Measurements from ENCODE around the gene CYP39A1. TPM values are rescaled to one million over a fixed set of nuclear protein-coding genes. Genes with fewer than 3 reads are reported as not detected.

Gene CYP39A1
- polyA plus RNA-seq, 2 of the 4 experiments (the other 2 are of a cell fraction) = 0.26 to 0.78 TPM

DNA sequence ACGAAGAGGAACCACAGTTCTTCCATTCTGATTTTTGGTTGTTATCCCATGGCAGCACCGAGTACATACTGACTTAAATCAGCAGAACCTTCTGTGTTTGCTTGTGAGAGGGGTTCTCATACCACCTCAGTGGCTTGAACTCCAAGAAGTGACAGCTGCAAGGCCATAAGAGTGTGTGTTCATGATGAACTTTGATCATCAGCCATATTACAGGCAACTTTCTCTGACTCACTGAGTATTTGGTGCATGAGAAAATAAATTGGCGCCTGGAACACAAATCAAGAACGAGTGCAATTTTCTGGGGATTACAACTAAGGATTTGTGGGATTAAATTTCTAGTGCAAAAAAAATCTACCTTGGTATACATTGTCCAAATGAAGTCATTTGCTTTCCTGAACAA, 68.9 kb downstream of the CYP39A1 start:
- H3K9me3 ChIP-seq = no peaks in the 10 kb centered on the region
- POLR2A ChIA-PET = no interaction called here
- FAIRE-seq (no peak), DNase-seq (ENCODE audit: low read depth in 1 of 2, low spot score in 1 of 2) (no peak), ATAC-seq (no peak)
- TF ChIP-seq, protein P1, sequence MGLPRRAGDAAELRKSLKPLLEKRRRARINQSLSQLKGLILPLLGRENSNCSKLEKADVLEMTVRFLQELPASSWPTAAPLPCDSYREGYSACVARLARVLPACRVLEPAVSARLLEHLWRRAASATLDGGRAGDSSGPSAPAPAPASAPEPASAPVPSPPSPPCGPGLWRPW (IDR thresholded peaks at IDR 0.05) = no peak
- TF ChIP-seq RARB (CRISPR knock-in tag; IDR thresholded peaks at IDR 0.05) = no peak
- no peak for TF ChIP-seq ZC3H11A (IDR thresholded peaks at IDR 0.05)
- TF ChIP-seq MAFK (IDR thresholded peaks at IDR 0.05; ENCODE audit: partially characterized antibody) = no peak
- TF ChIP-seq CBX2 (IDR thresholded peaks at IDR 0.05; ENCODE audit: borderline replicate concordance, low read depth) = no peak
- no peak for TF ChIP-seq JUN (IDR thresholded peaks at IDR 0.05)
- TF ChIP-seq HOXB5 (CRISPR knock-in tag; IDR thresholded peaks at IDR 0.05) = no peak
- TF ChIP-seq CBX8 (IDR thresholded peaks at IDR 0.05) = no peak
- TF ChIP-seq, protein P2, sequence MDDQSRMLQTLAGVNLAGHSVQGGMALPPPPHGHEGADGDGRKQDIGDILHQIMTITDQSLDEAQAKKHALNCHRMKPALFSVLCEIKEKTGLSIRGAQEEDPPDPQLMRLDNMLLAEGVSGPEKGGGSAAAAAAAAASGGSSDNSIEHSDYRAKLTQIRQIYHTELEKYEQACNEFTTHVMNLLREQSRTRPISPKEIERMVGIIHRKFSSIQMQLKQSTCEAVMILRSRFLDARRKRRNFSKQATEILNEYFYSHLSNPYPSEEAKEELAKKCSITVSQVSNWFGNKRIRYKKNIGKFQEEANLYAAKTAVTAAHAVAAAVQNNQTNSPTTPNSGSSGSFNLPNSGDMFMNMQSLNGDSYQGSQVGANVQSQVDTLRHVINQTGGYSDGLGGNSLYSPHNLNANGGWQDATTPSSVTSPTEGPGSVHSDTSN (IDR thresholded peaks at IDR 0.05) = no peak
- TF ChIP-seq, protein P3, sequence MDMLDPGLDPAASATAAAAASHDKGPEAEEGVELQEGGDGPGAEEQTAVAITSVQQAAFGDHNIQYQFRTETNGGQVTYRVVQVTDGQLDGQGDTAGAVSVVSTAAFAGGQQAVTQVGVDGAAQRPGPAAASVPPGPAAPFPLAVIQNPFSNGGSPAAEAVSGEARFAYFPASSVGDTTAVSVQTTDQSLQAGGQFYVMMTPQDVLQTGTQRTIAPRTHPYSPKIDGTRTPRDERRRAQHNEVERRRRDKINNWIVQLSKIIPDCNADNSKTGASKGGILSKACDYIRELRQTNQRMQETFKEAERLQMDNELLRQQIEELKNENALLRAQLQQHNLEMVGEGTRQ (IDR thresholded peaks at IDR 0.05) = no peak
- no peak for TF ChIP-seq NR3C1 (IDR thresholded peaks at IDR 0.05)
- no peak for TF ChIP-seq GATA3 (IDR thresholded peaks at IDR 0.05; ENCODE audit: borderline replicate concordance)
- no peak for TF ChIP-seq ZSCAN20 (CRISPR knock-in tag; IDR thresholded peaks at IDR 0.05)
- 43% methylated on average over 4 of the region's 4 CpGs for WGBS (ENCODE audit: missing lambda C conversion rate)
- CTCF ChIA-PET = no interaction called here
- H3K4me2 ChIP-seq = no peak overlapping the region
- H3K27ac ChIP-seq = no peak overlapping the region
- no peak overlapping the region for H3K4me3 ChIP-seq
- H3K4me1 ChIP-seq = no peaks in the 10 kb centered on the region

DNA sequence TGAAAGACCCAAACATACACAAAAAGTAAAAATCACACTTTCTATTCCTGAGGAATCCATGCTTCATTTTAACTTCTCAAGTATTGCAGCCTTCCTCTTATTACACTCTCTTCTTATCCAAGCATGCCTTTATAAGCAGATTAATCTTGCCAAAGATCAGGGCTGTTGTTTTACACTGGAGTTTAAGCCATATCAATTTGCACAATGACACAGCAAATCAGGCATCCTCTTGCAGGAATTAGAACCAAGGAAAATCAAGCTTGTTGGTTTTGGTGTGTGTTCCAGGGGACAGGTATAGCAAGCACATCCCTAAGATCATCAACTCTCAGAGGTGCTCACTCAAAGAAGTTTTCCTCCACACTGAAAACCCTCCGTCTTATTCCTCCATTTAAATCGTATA, 69.5 kb downstream of the CYP39A1 start:
- Histone ChIP-seq H3K27ac (no peak overlapping the region), H3K4me2 (no peak overlapping the region), H3K9me3 (no peaks in the 10 kb centered on the region), H3K4me3 (no peak overlapping the region), H3K4me1 (no peaks in the 10 kb centered on the region)
- TF ChIP-seq MAFK (IDR thresholded peaks at IDR 0.05; ENCODE audit: partially characterized antibody) (peak; percentile 5), FOSB (CRISPR knock-in tag; IDR thresholded peaks at IDR 0.05) (no peak)
- no peak for ATAC-seq
- no peak for FAIRE-seq
- CTCF ChIA-PET = no interaction called here
- POLR2A ChIA-PET = no interaction called here
- 91% methylated on average over 2 of the region's 2 CpGs for WGBS (ENCODE audit: missing lambda C conversion rate)
- peak in 1 of 2 experiments; percentile 1 for DNase-seq (ENCODE audit: low read depth in 1 of 2, low spot score in 1 of 2)

DNA sequence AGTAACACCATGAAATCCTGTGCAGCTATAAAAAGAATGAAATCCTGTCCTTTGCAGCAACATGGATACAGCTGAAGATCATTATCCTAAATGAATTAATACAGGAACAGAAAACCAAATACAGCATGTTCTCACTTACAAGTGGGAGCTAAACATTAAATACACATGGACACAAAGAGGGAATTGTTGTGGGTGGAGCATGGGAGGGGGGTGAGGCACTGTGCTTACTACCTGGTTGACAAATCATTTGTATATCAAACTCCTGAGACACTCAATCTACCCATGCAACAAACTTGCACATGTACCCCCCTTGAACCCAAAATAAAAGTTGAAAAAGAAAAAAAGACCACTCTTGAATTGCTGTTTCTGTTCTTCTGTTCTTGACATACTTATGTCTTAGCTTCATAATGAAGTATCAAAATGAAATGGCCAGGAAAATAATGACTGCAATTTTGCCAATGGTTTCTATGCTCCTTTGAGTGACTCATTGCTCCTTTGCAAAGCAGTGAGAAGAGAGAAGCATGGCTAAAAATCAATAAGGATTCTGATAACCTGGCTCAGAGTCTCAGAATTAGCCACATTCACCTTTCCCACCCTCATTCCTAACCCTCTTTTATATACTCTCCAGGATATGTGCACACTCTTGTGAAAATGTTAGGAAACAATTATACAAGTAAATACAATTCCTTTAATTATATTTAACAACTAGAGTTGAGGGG, 71.0 kb downstream of the CYP39A1 start:
- Histone ChIP-seq H3K4me2 (no peak overlapping the region), H3K9me3 (no peaks in the 10 kb centered on the region), H3K27ac (no peak overlapping the region), H3K4me3 (no peak overlapping the region), H3K4me1 (no peaks in the 10 kb centered on the region)
- CTCF ChIA-PET = no interaction called here
- ATAC-seq = no peak
- DNase-seq (ENCODE audit: low read depth in 1 of 2, low spot score in 1 of 2) = no peak
- no peak for FAIRE-seq
- POLR2A ChIA-PET = no interaction called here
- no peak for TF ChIP-seq SREBF2 (IDR thresholded peaks at IDR 0.05)
- TF ChIP-seq EHMT2 (IDR thresholded peaks at IDR 0.05; ENCODE audit: low read depth) = no peak
- no peak for TF ChIP-seq POLR2AphosphoS2 (conservative IDR thresholded peaks at IDR 0.05; ENCODE audit: low read length)
- no peak for TF ChIP-seq FOXS1 (CRISPR knock-in tag; IDR thresholded peaks at IDR 0.05)
- TF ChIP-seq, protein P2 (IDR thresholded peaks at IDR 0.05) = no peak
- no peak for TF ChIP-seq JUNB (IDR thresholded peaks at IDR 0.05)
- no peak for TF ChIP-seq CEBPB (IDR thresholded peaks at IDR 0.05)
- TF ChIP-seq, protein P4, sequence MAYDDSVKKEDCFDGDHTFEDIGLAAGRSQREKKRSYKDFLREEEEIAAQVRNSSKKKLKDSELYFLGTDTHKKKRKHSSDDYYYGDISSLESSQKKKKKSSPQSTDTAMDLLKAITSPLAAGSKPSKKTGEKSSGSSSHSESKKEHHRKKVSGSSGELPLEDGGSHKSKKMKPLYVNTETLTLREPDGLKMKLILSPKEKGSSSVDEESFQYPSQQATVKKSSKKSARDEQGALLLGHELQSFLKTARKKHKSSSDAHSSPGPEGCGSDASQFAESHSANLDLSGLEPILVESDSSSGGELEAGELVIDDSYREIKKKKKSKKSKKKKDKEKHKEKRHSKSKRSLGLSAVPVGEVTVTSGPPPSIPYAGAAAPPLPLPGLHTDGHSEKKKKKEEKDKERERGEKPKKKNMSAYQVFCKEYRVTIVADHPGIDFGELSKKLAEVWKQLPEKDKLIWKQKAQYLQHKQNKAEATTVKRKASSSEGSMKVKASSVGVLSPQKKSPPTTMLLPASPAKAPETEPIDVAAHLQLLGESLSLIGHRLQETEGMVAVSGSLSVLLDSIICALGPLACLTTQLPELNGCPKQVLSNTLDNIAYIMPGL (CRISPR knock-in tag; IDR thresholded peaks at IDR 0.05; ENCODE audit: borderline replicate concordance) = no peak
- no peak for TF ChIP-seq HOXB13 (CRISPR knock-in tag; IDR thresholded peaks at IDR 0.05; ENCODE audit: low read depth)
- no peak for TF ChIP-seq MAFK (IDR thresholded peaks at IDR 0.05; ENCODE audit: partially characterized antibody)
- no peak for TF ChIP-seq HOXB5 (CRISPR knock-in tag; IDR thresholded peaks at IDR 0.05)
- TF ChIP-seq, protein P5, sequence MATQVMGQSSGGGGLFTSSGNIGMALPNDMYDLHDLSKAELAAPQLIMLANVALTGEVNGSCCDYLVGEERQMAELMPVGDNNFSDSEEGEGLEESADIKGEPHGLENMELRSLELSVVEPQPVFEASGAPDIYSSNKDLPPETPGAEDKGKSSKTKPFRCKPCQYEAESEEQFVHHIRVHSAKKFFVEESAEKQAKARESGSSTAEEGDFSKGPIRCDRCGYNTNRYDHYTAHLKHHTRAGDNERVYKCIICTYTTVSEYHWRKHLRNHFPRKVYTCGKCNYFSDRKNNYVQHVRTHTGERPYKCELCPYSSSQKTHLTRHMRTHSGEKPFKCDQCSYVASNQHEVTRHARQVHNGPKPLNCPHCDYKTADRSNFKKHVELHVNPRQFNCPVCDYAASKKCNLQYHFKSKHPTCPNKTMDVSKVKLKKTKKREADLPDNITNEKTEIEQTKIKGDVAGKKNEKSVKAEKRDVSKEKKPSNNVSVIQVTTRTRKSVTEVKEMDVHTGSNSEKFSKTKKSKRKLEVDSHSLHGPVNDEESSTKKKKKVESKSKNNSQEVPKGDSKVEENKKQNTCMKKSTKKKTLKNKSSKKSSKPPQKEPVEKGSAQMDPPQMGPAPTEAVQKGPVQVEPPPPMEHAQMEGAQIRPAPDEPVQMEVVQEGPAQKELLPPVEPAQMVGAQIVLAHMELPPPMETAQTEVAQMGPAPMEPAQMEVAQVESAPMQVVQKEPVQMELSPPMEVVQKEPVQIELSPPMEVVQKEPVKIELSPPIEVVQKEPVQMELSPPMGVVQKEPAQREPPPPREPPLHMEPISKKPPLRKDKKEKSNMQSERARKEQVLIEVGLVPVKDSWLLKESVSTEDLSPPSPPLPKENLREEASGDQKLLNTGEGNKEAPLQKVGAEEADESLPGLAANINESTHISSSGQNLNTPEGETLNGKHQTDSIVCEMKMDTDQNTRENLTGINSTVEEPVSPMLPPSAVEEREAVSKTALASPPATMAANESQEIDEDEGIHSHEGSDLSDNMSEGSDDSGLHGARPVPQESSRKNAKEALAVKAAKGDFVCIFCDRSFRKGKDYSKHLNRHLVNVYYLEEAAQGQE (IDR thresholded peaks at IDR 0.05) = no peak
- TF ChIP-seq ZSCAN20 (CRISPR knock-in tag; IDR thresholded peaks at IDR 0.05) = no peak
- TF ChIP-seq, protein P6, sequence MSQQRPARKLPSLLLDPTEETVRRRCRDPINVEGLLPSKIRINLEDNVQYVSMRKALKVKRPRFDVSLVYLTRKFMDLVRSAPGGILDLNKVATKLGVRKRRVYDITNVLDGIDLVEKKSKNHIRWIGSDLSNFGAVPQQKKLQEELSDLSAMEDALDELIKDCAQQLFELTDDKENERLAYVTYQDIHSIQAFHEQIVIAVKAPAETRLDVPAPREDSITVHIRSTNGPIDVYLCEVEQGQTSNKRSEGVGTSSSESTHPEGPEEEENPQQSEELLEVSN (IDR thresholded peaks at IDR 0.05; ENCODE audit: borderline replicate concordance, low read depth) = no peak
- no peak for TF ChIP-seq KDM5A (IDR thresholded peaks at IDR 0.05)

Data from A549 (cell line).